GM12878 (cell line): Measurements from ENCODE around the gene PHACTR1. TPM values are rescaled to one million over a fixed set of nuclear protein-coding genes. Genes with fewer than 3 reads are reported as not detected.

Experiments used
- ATAC-seq: fragments of 200-7000 bp; cut with Tn5 transposase; 3 replicates; pipeline ENCODE4 v1.9.1; 2020; ENCODE audit warnings: mild to moderate bottlenecking, moderate library complexity
- BruUV-seq: library from RNA; stranded (reverse); fragments of 400-500 nt; replicated peaks from 2 replicates; lab custom pipeline; 2021; lab: Mats Ljungman, UMichigan
- CTCF ChIA-PET: fragments of 300-600 bp; sonication (Branson Sonifier 250); formaldehyde crosslinking; extraction: SDS; loops from one replicate; lab custom pipeline; 2021; ENCODE audit warnings: inconsistent platforms; lab: Yijun Ruan, JAX
- POLR2A ChIA-PET: fragments of 350-600 bp; formaldehyde crosslinking; extraction: SDS; loops from one replicate; lab custom pipeline; 2021; ENCODE audit warnings: inconsistent platforms; lab: Charles Lee
- RAD21 ChIA-PET: fragments of 300-600 bp; sonication (Branson Sonifier 250); formaldehyde crosslinking; loops from one replicate; lab custom pipeline; 2023; ENCODE audit warnings: antibody characterized with exemption; ENCODE audit not compliant: unreplicated experiment; lab: Charles Lee
- SMC1A ChIA-PET: fragments of 300-600 bp; sonication (Branson Sonifier 250); formaldehyde crosslinking; loops from one replicate; lab custom pipeline; 2023; ENCODE audit not compliant: unreplicated experiment, uncharacterized antibody; lab: Charles Lee
- DNase-seq: peaks from one replicate; pipeline ENCODE4 v3.0.0-alpha.2; 2011; ENCODE audit warnings: low read depth, low spot score
- FAIRE-seq: peaks from 3 replicates; lab custom pipeline; 2011; peaks lifted over from hg19 to GRCh38; lab: Jason Lieb, UNC
- H2AFZ ChIP-seq: 2 replicates; pipeline ENCODE4 v1.6.0; 2011; ENCODE audit warnings: low read depth, low read length, control low read depth; ENCODE audit not compliant: control insufficient read depth
- H3K27ac ChIP-seq: 2 replicates; pipeline ENCODE4 v1.5.1; 2011; ENCODE audit warnings: control low read depth; ENCODE audit not compliant: control insufficient read depth, insufficient read depth
- H3K27me3 ChIP-seq, 2 experiments: replicated peaks in 1 of 2; 2 replicates each; pipeline versions ENCODE4 v1.6.0 to v1.6.1; 2011; ENCODE audit warnings: low read length in 1 of 2; ENCODE audit not compliant: control insufficient read depth in 2 of 2, insufficient read depth in 2 of 2
- H3K36me3 ChIP-seq, 2 experiments: 2 replicates each; pipeline ENCODE4 v1.5.1; 2011; ENCODE audit warnings: low read length in 1 of 2; ENCODE audit not compliant: control insufficient read depth in 2 of 2, insufficient read depth in 2 of 2
- H3K4me1 ChIP-seq: 2 replicates; pipeline ENCODE4 v1.6.1; 2011; ENCODE audit warnings: mild to moderate bottlenecking, low read length, moderate library complexity, mixed read lengths; ENCODE audit not compliant: control insufficient read depth, insufficient read depth
- H3K4me2 ChIP-seq: 2 replicates; pipeline ENCODE4 v1.6.0; 2011; ENCODE audit warnings: control low read depth; ENCODE audit not compliant: control insufficient read depth, insufficient read depth
- H3K4me3 ChIP-seq: fragments of 200-600 bp; sonication (generic); 2 replicates; pipeline ENCODE4 v1.5.1; 2016
- H3K79me2 ChIP-seq: 2 replicates; pipeline ENCODE4 v1.6.0; 2011; ENCODE audit warnings: low read length; ENCODE audit not compliant: control insufficient read depth, insufficient read depth
- H3K9ac ChIP-seq: 2 replicates; pipeline ENCODE4 v1.8.0; 2011; ENCODE audit warnings: low read length, control low read depth, mixed read lengths; ENCODE audit not compliant: control insufficient read depth, insufficient read depth
- H3K9me3 ChIP-seq: replicated peaks from 3 replicates; pipeline ENCODE4 v1.5.1; 2011; ENCODE audit warnings: mild to moderate bottlenecking, low read length; ENCODE audit not compliant: control insufficient read depth, insufficient read depth
- H4K20me1 ChIP-seq: 2 replicates; pipeline ENCODE4 v1.6.0; 2011; ENCODE audit not compliant: control insufficient read depth, insufficient read depth
- CBX3 ChIP-seq: fragments of 200-600 bp; sonication (generic); IDR thresholded peaks from 2 replicates; pipeline ENCODE4 v1.6.1; 2016; ENCODE audit warnings: low read depth, borderline replicate concordance
- CEBPZ ChIP-seq: fragments of 150-350 bp; IDR thresholded peaks from 2 replicates; pipeline ENCODE4 v1.6.1; 2016; ENCODE audit warnings: low read depth, low read length
- CHD4 ChIP-seq: fragments of 200-600 bp; sonication (generic); IDR thresholded peaks from 2 replicates; pipeline ENCODE4 v1.6.1; 2016; ENCODE audit warnings: mild to moderate bottlenecking
- EED ChIP-seq: sonication (generic); IDR thresholded peaks from 2 replicates; pipeline ENCODE4 v1.6.1; 2016; ENCODE audit warnings: antibody characterized with exemption, low read depth
- EZH2 ChIP-seq: IDR thresholded peaks from 2 replicates; pipeline ENCODE4 v1.6.1; 2012; ENCODE audit warnings: low read depth, mild to moderate bottlenecking, control low read depth, inconsistent platforms, low read length, borderline replicate concordance; ENCODE audit not compliant: control insufficient read depth
- HSF1 ChIP-seq: fragments of 150-350 bp; IDR thresholded peaks from 2 replicates; pipeline ENCODE4 v1.6.1; 2014; ENCODE audit warnings: mild to moderate bottlenecking, low read depth, low read length
- NFYA ChIP-seq: IDR thresholded peaks from 2 replicates; pipeline ENCODE4 v1.6.1; 2011; ENCODE audit warnings: low read depth, mild to moderate bottlenecking, low read length, improper control_type of control experiment, borderline replicate concordance
- RAD21 ChIP-seq: IDR thresholded peaks from 2 replicates; pipeline ENCODE4 v1.6.1; 2011; ENCODE audit warnings: mild to moderate bottlenecking, low read depth, low read length, moderate library complexity; ENCODE audit not compliant: insufficient read depth
- RFX5 ChIP-seq: IDR thresholded peaks from 2 replicates; pipeline ENCODE4 v1.6.1; 2011; ENCODE audit warnings: low read depth, low read length, improper control_type of control experiment
- SMARCA5 ChIP-seq: fragments of 450-650 bp; IDR thresholded peaks from 2 replicates; pipeline ENCODE4 v1.6.1; 2017; ENCODE audit warnings: mild to moderate bottlenecking
- ZNF384 ChIP-seq: IDR thresholded peaks from 2 replicates; pipeline ENCODE4 v1.6.1; 2012; ENCODE audit warnings: low read depth, mild to moderate bottlenecking, low read length, improper control_type of control experiment, borderline replicate concordance
- WGBS: methylation state at CpG from one replicate; pipeline ENCODE4 v1.1.6; 2016; ENCODE audit warnings: low lambda C conversion rate; ENCODE audit not compliant: insufficient replicate concordance, insufficient coverage; ENCODE audit errors: missing lambda C conversion rate; 5-methylcytosine and 5-hydroxymethylcytosine counted together
- in situ Hi-C: fragments of 300-500 bp; cut with MboI; formaldehyde crosslinking; loops from 9 replicates; pipeline ENCODE4 v1.14.3; 2018; ENCODE audit warnings: mixed read lengths
- intact Hi-C: fragments of 100-400 bp; cut with micrococcal nuclease; formaldehyde crosslinking; loops from one replicate; pipeline ENCODE4 v1.14.2; 2022; ENCODE audit not compliant: unreplicated experiment
- polyA plus RNA-seq, 11 experiments: library from polyadenylated mRNA; depleted of rRNA in 4 of 11; unstranded in 6 of 11; stranded (reverse) in 5 of 11; fragments of >200 nt; fragmentation: Nextera tagmentation in 4 of 11; fragmentation: Illumina TruSeq in 1 of 11; extraction: Ambion mirVana in 4 of 11; extraction: Trizol in 1 of 11; gene quantifications; 1 replicate in 1 of 11; 2 replicates in 10 of 11; pipeline versions ENCODE4 v1.2.1 to v1.2.3, GENCODE V29; 2011 to 2016; ENCODE audit warnings: inconsistent platforms in 2 of 11, missing spikeins in 2 of 11, low read depth in 1 of 11
- total RNA-seq, 4 experiments: library from RNA; depleted of rRNA in 3 of 4; stranded (reverse); fragments of >200 nt in 3 of 4; fragmentation: Illumina TruSeq in 1 of 4; extraction: Trizol in 1 of 4; gene quantifications; 2 replicates each; pipeline versions ENCODE4 v1.2.1 to v1.2.3, GENCODE V29; 2013 to 2021

PHACTR1 gene
- total and polyA plus RNA-seq, 10 of the 15 experiments (the other 5 are each of a cell fraction or from before 2014, with no cell fraction given), result 34.2 to 94.6 (median 62.3) TPM

GRCh38 chr6:13300643-13301590 lies 584.4 kb downstream of the PHACTR1 start:
- Histone ChIP-seq H3K9ac (no peak overlapping the region), H3K27ac (no peak overlapping the region), H3K4me1 (peaks cover 33% of the 10 kb centered on the region), H3K9me3 (no peaks in the 10 kb centered on the region), H2AFZ (no peak overlapping the region), H3K4me3 (no peak overlapping the region), H3K79me2 (no peaks in the 10 kb centered on the region), H4K20me1 (no peaks in the 10 kb centered on the region), H3K4me2 (no peak overlapping the region), H3K36me3 (peaks cover 2 to 18% of the 10 kb centered on the region in 2 experiments), H3K27me3 (no peaks in the 10 kb centered on the region)
- RAD21 ChIA-PET, result interaction anchor here (1.4 to 5.3 kb wide), 5 partner anchors 24 to 131 kb away, joined by 3 to 88 read pairs (median 33); partner anchors contain the start of gene TBC1D7
- ATAC-seq, result no peak
- no peak for TF ChIP-seq HSF1
- TF ChIP-seq EED, result no peak
- TF ChIP-seq CBX3, result no peak
- TF ChIP-seq NFYA, result no peak
- no peak for TF ChIP-seq SMARCA5
- no peak for TF ChIP-seq CEBPZ
- no peak for TF ChIP-seq ZNF384
- no peak for TF ChIP-seq RAD21
- TF ChIP-seq RFX5, result no peak
- no peak for TF ChIP-seq EZH2
- no peak for TF ChIP-seq CHD4
- no TSS peak for BruUV-seq
- in situ Hi-C loops (no loop called here), intact Hi-C loops (no loop called here)
- DNase-seq, result no peak
- CTCF ChIA-PET, result interaction anchor here (0.5 to 4.6 kb wide), 6 partner anchors 23 to 152 kb away, joined by 3 to 35 read pairs (median 6); no protein-coding TSS in a partner anchor
- SMC1A ChIA-PET, result interaction anchor here (0.7 to 5.1 kb wide), 7 partner anchors 12 to 106 kb away, joined by 3 to 114 read pairs (median 8); partner anchors contain the start of gene TBC1D7
- no peak for FAIRE-seq
- POLR2A ChIA-PET, result interaction anchor here (0.6 to 4.9 kb wide), 3 partner anchors 22 to 69 kb away, joined by 3 to 37 read pairs (median 4); no protein-coding TSS in a partner anchor
- 93% methylated on average over 9 of the region's 9 CpGs for WGBS
